WI38 (cell line): Measurements from ENCODE around the gene POLD3.

Experiments
- H3K4me3 ChIP-seq: 2 replicates; pipeline ENCODE4 v1.5.1; 2011; ENCODE audit warnings: low read depth, mild to moderate bottlenecking, control low read depth, low read length
- TF ChIP-seq, protein P1 (sequence below): IDR thresholded peaks from 2 replicates; pipeline ENCODE4 v1.5.1; 2012; ENCODE audit warnings: low read depth, mild to moderate bottlenecking, control low read depth, low read length

The POLD3 gene

DNA sequence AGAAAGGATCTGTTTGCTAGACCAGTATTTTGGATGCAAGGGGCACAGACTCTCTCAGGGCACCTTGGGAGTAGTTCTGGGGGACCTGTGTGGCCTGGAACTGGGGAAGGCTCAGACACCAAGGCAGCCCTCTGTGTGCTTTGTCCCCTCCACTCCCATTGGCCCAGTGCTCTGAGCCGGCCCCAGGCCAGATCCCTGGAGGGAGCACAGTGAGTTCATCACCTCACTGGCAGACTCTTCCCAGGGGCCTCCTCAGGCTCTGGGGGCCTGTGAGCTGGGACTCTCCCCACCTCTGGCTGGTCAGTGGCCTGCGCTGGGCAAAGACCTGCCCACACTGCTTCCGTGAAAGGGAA, 87.1 kb downstream of the POLD3 start:
- H3K4me3 ChIP-seq: no peak overlapping the region
- TF ChIP-seq, protein P1, sequence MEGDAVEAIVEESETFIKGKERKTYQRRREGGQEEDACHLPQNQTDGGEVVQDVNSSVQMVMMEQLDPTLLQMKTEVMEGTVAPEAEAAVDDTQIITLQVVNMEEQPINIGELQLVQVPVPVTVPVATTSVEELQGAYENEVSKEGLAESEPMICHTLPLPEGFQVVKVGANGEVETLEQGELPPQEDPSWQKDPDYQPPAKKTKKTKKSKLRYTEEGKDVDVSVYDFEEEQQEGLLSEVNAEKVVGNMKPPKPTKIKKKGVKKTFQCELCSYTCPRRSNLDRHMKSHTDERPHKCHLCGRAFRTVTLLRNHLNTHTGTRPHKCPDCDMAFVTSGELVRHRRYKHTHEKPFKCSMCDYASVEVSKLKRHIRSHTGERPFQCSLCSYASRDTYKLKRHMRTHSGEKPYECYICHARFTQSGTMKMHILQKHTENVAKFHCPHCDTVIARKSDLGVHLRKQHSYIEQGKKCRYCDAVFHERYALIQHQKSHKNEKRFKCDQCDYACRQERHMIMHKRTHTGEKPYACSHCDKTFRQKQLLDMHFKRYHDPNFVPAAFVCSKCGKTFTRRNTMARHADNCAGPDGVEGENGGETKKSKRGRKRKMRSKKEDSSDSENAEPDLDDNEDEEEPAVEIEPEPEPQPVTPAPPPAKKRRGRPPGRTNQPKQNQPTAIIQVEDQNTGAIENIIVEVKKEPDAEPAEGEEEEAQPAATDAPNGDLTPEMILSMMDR: no peak

DNA sequence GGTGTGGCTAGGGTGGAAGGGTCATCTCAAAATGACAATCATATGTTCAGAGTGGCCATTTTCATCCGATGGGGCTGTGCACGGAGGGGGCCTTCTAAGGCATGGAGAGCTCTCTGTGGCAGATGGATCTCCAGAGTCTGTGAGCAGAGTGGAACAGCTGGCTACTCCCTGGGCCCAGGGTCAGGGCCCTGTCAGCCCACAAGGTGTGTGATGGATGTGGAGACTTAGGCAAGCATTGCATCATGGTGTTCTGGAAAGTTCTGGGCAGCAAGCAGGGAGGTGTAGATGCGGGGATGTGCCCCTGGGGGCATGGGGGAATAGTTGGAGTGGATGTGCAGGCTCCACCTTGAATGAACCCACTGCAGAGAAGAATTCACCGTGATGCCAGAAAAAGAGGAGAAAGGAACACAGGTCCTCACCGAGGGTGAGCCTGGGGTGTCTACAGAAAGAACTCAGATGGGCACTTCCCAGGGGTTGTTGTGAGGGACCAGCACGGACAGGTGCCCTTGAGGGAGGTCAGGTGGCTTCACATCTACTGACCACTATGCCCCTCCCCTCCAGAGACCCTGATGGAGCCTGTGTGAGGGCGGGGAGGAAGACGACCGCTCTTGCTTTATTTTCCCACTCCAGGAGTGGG, 87.8 kb downstream of the POLD3 start:
- no peak overlapping the region for H3K4me3 ChIP-seq
- TF ChIP-seq, protein P1: no peak

DNA sequence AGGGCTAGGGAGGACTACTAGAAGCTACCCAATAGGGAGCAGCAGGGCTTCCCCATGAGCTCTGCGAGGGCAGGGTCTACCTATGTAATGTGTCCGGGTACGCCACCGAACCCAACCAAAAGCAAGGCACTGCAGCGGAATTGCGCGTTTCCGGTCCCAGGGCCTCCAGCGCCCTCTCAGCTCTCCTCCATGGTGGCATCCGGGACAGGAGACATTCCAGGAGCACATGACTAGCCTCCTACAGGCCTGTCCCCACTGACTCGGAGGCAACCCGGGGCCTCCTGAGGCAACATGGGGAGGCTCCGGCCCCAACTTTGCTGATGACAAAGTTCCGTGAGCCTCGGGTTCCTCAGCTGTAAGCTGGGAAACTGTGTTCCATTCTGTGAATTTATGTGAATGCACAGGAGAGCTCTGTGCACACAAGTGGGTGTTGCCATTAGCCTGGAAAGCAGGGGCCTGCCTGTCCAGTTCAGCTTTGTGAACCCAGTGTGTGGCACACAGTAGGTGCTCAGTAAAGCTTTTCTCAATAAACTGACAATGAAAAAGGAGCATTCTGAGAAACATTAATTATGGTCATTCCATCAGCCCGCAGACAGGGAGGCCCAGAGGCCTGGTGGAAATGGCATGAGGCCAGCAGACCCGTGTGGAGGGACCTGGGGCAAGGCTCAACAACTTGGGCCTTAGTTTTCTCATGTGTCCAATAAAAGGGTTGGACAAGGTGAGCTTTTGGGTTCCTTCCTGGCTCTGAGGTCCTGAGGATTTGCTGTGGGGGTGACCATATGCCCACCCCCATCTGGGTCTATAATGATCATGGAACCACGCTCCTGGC, 88.5 kb downstream of the POLD3 start:
- H3K4me3 ChIP-seq: no peak overlapping the region

DNA sequence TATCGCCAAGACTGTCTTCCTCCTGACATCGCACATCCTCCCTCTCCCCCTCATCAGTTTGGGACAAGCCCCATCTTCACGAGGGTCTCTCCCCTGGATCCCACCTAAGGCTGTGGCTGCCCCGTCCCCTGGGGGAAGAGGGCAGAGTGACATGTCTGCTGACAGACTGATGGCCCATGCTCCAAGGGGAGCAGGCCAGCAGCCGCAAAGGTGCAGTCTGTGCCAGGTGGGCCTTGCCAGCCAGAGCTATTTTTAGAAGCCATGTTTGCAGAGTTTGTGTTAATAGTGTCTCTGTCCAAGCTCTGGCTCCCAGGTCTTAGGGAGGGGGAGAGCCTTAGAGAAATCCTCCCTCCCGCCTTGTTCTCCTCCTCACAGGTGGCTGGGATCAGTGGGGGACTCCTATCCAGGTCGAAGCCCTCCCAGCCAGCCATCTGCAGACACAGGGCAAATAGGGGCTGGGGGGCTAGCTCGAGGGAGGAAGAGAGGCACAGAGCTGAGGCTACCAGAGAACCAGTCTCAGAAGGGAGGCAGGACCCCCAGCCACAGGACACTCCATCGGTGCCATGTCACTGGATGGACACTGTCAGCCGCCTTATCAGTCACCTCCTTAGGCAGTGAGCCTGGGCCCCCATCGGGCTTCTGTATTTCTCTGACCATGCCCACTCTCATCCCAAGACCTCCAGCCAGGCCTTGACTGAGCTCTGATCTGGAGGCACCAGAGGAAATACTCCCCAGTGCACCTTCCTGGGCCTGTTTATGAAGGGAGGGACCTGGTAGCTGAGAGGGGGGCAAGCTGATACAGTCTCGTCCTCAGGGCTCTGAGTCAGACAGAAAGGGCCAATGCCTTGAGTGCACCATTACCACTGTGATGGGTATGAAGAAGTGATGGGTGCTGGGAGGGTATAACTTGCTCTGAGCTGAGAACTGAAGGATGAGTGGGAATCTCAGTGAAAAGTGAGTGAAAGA, 89.6 kb downstream of the POLD3 start:
- TF ChIP-seq, protein P1: no peak
- no peak overlapping the region for H3K4me3 ChIP-seq

More for the DNA sequence above, 88.5 kb downstream of the POLD3 start:
- TF ChIP-seq, protein P1: no peak

DNA sequence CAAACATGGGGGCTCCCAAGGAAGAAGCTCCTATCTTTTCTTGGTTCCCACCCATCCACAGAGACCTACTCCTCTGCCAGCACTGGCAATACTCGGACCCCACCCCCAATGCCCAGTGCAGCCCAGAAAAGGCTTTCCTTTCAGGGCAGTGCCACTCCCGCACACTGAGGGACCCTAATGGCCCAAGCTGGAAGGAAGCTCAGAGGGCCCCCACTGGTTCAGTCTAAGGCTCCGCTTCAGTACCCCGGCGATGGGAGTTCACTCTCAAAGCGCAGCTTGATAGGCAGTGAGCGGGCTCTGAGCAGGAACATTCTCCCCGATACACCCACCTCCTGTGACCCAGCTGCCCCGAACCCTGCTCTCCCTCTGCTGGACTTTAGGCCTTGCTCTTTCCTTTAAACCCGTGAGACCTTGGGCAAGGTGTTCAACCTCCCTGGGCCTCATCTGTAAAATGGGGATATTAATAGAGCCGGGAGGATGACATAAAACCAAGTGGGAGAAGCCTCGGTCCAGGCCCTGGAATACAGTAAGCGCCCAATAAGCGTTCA, 90.4 kb downstream of the POLD3 start:
- no peak overlapping the region for H3K4me3 ChIP-seq
- TF ChIP-seq, protein P1: no peak

DNA sequence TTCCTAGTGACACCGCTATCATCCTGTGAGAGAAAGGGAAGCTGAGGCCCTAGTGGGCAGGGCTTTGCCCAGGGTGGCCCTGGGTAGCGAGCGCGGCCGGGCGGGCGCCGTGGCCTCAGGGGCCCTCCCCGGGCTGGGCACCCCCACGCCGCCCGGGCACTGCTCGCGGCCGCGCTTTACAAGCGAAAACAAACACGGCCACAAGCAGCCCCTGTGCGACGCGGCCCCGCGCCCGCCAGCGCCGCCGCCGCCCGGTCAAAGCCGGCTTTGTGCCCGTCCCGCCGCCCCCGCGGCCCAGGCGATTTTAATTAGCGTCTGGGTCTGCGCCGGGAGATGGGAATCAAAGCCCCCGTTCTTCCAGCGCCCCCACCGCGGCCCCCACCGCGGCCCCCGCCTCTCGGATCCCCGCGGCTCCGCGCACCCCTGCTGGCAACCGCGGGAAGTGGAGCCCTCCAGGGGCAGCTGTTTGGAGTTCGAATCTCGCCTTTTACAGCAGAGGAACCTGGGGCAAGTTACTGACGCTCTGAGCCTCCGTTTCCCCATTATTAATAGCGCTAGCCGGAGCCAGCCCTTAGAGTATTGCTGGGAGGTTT, 91.0 kb downstream of the POLD3 start:
- no peak overlapping the region for H3K4me3 ChIP-seq
- TF ChIP-seq, protein P1: no peak
